GM18502 (cell line): ENCODE data around the gene PFN3.

ENCODE experiments used
- ATAC-seq: cut with Tn5 transposase; IDR thresholded peaks from one replicate; pipeline ENCODE4 v1.9.1; 2021; ENCODE audit warnings: mild to moderate bottlenecking; ENCODE audit not compliant: unreplicated experiment, poor library complexity

Gene PFN3, protein sequence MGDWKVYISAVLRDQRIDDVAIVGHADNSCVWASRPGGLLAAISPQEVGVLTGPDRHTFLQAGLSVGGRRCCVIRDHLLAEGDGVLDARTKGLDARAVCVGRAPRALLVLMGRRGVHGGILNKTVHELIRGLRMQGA

DNA sequence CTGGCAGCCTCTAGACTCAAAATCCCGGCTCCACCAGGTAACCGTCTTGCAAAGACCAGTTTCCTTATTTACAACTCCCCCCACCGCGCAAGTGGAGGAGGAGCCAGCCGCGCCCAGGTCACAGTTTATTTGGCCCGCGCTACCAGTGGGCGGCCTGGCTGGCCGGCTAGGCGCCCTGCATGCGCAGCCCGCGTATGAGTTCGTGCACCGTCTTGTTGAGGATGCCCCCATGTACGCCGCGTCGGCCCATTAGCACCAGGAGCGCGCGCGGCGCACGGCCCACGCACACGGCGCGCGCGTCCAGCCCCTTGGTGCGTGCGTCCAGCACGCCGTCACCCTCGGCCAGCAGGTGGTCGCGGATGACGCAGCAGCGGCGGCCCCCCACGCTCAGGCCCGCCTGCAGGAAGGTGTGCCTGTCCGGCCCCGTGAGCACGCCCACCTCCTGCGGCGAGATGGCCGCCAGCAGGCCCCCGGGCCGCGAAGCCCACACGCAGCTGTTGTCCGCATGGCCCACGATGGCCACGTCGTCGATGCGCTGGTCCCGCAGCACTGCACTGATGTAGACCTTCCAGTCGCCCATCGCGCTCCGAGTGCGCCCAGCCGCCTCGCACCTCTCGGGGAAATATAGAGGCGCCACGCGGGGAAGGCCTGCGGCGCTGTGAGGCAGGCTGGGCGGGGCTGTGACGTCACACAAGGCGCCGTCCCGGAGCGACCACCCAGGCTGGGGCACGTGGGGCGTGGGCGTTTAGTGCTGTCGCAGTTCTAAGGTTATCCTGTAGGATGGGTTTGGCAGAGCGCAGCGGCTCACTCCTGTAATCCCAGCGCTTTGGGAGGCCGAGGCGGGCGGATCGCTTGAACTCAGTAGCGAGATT is at the start of gene PFN3:
Gene PFN3 (minus strand): TSS at position 665 of the 872 bp plus-strand sequence. CDS start 85 bp downstream, at position 580.
- ATAC-seq = no peak

DNA sequence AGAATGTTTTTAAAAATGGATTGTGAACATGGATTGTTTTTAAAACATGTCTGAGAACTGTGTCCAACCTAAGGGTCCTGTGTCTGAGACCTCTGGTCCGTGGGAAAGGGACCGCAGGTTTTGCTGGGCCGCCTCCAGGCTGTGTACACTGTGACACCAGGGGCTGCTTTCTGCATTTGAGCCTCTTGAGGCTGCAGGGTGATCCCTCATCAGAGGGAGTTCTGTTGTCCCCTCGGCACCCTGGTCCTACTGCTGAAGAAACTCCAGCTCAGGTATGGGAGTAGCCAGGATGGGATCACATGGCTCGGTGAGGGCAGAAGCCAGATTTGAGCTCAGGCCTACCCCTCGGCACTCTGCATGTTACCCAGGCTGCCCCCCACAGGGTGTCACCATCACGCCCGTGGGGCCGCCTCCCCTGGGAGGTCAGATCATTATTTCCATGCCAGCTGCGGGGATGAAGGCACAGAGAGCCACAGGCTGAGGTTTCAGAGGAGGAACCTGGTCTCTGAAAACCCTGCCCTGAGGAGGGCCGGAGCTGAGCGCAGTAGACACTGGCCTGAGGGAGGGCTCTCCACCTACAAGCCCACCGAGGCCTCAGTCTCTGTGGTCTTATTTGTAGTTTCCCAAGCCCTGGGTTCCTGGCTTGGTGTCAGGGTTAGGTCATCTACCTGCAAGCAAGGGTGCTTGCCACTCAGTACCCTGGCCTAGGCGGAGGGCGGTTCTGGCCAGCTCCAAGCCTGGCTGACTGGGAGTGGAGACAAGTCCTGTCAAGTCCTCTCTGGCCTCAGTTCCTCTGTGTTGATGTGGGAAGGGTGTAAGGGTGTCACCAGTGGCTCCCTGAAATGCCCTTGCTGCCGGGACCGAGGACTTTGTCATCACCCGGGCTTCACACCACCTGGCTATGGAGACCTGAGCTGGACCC is 48.9 kb upstream of the PFN3 start:
- no peak for ATAC-seq

DNA sequence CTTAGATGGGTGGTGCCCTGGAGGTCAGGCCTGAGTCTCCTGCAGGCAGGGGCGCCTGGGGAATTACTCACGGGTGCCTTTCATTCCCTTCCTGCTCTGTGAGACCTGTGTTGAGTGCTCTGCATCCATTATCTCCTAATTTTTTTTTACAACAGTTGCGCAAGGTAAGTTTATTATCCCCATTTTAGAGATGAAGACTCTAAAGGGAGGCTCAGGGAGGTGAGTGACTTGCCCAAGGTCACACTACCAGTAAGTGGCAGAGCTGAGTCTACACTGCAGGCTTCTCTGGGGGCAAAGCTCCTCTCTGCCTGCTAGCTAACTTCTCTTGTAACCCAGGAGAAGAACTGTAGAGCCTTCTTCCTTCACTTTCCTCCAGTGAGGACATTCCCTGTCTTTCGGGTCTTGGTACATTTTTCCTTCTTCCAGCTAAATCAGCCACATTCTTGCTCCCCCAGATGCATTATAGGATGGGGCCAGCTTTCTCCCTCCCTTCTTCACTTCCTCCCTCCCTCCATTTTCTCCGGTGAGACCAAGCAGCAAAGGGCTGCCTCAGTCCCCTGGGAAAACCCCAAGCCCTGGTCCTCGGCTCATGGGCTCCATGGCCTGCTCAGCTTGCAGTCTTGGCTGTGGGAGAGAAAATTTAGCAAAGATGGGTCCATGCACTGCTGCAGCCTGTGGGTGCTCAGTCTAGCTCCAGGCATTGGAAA is 47.9 kb upstream of the PFN3 start:
- no peak for ATAC-seq

DNA sequence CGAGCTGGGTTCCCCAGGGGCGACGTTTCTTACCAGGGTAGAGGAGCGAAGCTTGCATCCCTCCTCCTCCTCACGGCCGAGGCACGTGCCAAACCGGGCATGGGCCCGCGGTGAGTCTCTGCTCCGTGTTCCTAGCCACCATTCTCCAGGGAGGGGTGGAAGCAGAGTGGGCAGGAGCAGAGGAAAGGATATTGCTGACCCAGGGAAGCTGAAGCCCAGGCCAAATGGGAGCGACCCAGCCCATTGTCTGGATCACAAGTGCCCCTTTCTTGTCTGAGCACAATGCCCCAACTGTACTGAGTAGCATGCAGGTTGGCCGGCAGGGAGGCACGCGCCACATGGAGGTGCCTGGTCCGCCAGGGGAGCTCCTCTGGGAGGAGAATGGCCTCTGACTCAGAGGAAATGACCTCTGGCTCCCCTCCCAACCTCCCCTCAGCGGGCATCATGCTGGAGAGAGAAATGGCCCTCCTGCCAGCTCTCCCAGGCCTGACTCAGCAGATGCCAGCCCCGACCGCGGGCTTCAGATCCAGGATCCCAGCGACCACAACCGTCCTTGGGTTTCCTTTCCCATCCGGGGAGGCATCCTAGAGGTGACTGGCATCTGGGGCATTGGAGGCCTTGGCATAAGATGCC is 47.3 kb upstream of the PFN3 start:
- no peak for ATAC-seq

DNA sequence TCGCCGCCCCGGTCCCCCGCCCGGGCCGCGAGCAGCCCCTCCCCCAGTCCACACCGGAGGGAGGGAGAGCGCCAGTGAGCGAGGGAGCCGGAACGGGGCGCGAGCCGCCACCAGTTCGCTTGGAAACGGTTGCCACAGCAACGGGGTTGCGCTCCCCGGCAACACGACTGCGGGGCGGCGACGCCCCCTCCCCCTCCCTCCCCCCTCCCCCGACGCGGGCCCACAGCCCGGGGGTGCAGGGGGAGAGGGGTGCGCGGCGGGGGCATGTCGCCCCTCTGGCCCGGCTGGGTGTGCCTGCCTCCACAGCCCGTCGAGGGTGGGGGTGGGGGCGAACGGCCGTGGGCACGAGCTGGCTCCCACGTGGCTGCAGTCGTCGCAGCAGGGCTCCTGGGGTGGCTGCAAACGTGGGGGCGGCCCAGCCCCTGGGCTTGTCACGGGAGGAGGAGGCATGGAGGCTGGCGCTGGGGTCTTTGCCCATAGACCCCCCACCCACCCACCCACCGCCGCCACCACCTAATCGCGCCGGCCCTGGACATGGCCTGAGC is 46.7 kb upstream of the PFN3 start:
- ATAC-seq = peak; percentile 39

DNA sequence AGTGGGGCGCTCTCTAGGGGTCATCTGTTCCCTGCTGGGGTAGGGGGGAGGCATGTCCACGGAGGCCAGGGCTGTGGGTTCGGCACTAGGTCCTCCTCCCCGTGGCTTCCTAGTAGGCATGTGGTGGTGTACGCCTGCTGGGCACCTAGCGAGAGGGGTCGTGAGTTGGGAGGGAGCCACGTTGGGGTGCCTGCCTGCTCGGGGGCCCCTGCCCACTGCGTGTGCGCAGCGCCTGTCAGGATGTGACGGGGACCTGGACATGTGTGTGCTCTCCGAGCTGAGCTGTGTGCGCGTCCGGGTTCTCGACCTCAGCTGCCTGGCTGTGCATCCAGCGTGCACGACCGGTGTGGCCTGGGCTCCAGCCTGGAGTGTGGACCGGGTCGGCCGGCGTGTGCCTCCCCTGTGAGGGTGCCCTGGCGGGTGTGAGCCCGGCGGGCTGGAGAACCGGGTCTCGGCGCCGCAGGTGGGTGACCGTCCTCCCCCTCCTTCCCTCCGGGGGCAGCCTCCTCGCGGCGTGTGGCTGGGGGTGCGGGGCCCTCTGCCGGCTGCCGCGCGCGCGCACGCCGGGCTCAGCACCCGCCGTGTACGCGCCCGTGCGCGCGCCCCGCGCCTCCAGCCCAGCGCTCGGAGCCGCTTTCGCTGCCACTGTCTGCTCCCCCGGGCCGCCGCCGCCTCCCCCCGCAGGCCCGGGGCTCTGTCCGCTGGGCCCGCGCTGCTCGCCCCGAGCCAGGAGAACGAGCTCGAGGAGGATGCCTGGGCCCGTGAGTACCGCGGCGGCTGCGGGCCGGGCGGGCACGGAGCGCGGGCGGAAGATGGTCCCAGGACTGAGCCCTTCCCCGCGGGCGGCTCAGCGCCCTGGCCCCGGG is 46.0 kb upstream of the PFN3 start, which contains the start of gene PRR7:
Gene PRR7 (plus strand): TSS at position 615 of the 866 bp plus-strand sequence. CDS start 8,254 bp downstream, outside the sequence.
- ATAC-seq = peak; percentile 51

- ATAC-seq = no peak
These were observed 45.4 kb upstream of the PFN3 start for GRCh38 chr5:177445917-177446199.

DNA sequence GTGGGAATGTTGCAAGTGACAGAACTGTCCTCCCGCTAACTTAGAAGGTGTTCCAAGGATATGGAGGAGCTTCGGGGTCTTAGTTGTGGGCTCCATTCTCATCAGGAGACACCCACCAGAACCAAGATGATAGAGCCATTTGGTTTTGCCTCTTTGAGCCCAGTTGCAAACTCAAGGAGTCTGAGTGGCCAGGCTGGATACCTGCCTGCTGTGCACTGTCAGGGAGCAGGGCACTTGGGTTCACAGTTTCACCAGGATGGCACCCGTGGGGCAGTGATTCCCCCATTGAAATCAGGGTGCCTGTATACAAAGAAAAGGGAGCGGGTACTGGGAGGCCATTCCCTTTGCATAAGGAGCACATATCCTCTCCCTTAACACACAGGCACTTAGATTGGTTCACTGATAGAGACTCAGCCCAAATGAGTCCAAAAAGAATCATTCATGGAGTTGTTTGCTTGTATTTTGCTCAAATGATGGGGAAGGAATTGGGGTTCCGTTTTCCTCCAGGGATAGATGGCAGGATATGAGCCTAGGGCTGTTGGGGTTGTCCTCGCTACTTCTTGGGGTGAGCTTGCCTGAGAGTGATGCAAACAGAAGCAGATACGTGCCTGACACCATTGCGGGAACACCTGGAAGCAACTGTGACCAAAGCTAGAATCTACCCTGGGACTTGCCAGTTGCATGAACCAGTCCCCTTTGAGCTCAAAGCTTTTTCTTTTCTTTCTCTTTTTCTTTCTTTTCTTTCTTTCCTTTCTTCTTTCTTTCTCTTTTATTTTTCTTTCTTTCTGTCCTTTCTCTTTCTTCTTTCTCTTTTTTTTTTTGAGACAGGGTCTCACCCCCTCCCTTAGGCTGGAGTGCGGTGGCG is 44.8 kb upstream of the PFN3 start:
- ATAC-seq = no peak

GRCh38 chr5:177444106-177445051 is 43.9 kb upstream of the PFN3 start:
- no peak for ATAC-seq

- no peak for ATAC-seq
These were observed 42.9 kb upstream of the PFN3 start for GRCh38 chr5:177443144-177443983.

DNA sequence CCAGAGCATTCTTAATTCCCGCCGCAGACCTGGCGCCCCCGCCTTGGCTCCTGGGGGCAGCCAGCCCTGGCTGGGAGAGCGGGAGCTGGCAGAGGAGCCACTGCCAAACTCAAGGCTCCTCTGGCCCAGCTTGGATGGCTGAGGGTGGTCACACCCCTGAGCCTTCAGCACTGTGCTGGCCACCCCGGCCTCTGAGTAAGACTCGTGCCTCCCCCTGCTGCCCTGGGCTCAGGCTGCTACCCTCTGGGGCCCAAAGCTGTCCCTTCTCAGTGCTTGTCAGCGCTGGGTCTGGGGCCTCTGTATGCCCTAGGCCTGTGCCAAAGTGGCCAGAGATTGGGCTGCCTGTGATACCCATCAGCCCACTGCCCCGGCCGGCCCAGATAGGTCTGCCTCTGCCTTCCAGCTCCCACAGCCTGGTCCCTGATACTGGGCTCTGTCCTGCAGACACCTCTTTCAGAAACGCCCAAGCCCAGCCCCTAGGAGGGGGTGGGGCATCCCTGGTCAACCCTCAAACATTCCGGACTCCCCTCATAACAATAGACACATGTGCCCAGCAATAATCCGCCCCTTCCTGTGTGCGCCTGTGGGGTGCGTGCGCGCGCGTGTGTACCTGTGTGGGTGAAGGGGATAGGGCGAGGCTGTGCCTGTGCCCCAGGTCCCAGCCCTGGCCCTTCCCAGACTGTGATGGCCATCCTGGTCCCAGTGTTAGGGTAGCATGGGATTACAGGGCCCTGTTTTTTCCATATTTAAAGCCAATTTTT is 41.8 kb upstream of the PFN3 start:
- ATAC-seq = no peak

DNA sequence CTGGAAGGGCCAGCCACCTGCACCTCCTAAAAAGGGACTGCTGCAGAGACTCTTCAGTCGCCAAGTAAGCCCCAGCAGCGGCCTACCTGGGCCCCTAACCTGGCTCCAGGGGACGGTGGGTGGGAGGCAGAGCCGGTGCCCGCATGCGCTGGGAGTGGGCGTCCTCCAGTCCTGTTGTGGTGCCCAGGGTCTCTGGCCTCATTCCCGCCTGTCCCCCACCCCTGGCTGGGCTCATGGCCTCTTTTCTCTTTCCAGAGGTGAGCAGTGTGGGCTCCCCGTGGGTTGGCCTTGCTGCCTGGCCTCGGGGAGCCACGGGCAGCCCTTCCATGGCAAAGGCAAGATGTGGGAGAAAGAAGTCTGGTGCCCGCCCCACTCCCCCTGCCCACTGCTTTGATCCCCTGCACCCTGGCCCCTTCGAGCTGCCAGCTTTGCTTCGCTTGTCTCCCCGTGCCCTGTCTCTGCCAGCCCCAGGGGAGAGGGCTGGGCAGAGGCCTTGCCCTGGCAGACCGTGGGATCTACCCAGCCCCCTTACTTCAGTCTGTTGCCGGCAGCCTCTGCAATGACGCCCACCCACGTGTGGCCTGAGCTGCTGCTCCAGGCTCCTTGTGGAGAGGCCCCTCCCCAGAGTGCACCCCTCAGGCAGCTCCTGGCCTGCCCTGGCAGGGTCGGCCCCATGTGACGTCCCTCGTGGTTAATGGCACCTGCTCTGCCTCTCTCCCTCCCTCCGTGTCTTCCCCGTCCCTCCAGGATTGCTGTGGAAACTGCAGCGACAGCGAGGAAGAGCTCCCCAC is 40.7 kb upstream of the PFN3 start:
- no peak for ATAC-seq

- ATAC-seq = no peak
These were observed 39.9 kb upstream of the PFN3 start for GRCh38 chr5:177440211-177440989.
